Stimulated activated CD8-positive, alpha-beta memory T cell treated with anti-CD3 and anti-CD28 coated beads, Interleukin-4, amount 100 ng/mL, for 24 hours (primary cell): ENCODE data around the gene SERINC5.
A peak's percentile ranks its signal among the peaks of the same experiment; 100 is the strongest.

Experiments
- DNase-seq: peaks from one replicate; pipeline ENCODE4 v3.0.0-alpha.2; 2020; ENCODE audit warnings: low read depth

The SERINC5 gene

GRCh38 chr5:80254767-80255430 lies 949 bp downstream of the SERINC5 start:
- no peak for DNase-seq

DNA sequence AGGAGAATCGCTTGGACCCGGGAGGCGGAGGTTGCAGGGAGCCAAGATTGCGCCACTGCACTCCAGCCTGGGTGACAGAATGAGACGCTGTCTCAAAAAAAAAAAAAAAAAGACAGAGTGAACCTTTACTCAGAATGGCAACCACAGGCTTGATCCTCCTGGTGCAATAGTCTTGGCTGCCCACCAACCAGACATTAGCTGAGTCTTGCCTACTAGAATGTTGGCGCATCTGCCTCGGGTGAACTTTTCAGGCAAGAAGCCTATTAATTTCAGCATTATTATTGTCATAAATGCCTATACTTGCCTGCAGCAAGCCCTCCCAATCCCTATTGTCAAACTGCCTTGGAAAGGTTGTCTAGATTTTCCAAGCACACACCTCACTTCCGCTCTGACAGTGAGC lies 4.2 kb downstream of the SERINC5 start:
- no peak for DNase-seq

DNA sequence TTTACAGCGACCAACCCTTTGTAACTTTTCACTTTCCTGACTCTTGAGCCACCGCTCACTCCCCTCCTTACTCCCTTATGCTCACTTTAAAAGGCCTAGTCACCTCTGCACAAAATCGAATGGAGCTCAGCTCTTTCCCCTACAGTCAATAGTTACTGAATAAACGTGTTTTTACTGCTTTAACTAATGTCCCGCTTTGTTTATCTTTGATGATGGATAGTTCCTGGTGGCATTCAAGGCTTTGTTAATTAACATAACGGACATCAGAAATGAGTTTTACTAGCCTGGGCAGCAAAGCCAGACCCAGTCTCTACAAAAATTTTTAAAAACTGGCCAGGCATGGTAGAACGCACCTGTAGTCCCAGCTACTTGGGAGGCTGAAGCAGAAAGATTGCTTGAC lies 5.0 kb downstream of the SERINC5 start:
- DNase-seq, result no peak

- no peak for DNase-seq
Observed at GRCh38 chr5:80249901-80250300, 5.9 kb downstream of the SERINC5 start.

GRCh38 chr5:80248378-80248777 lies 7.5 kb downstream of the SERINC5 start:
- no peak for DNase-seq

DNA sequence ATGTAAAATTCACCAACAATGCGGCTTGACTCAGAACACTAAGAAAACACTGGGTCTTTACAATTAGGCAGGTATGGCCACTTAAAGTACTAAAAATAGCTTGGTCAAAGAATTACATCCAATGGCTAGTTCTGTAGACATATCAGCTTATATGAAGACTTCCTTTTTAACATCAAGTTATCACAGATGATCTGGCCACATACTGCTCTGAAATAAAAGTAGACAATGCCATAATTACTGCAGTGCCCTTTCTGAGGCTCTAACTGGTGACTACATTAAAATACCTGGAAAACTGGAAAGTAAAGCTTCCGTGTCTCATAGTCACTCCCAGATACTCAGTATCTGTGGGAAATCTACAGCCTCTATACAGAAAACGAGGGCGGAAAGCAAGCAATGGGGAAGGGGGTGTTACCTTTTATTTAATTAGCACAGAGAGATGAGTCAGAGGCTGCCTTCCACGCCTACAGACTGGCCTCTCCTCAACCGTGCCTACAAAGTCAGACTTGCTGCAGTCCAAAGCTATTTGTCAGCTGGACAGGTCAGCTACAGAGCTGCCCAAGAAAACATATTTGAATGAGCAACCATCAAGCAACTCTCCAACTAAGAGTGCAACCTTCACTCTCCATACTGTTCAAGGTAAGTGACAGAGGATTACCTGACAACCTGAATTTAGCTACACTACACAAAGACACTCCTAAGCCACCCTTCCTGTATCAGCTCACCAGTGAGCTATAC lies 8.7 kb downstream of the SERINC5 start:
- DNase-seq, result peak; percentile 21

DNA sequence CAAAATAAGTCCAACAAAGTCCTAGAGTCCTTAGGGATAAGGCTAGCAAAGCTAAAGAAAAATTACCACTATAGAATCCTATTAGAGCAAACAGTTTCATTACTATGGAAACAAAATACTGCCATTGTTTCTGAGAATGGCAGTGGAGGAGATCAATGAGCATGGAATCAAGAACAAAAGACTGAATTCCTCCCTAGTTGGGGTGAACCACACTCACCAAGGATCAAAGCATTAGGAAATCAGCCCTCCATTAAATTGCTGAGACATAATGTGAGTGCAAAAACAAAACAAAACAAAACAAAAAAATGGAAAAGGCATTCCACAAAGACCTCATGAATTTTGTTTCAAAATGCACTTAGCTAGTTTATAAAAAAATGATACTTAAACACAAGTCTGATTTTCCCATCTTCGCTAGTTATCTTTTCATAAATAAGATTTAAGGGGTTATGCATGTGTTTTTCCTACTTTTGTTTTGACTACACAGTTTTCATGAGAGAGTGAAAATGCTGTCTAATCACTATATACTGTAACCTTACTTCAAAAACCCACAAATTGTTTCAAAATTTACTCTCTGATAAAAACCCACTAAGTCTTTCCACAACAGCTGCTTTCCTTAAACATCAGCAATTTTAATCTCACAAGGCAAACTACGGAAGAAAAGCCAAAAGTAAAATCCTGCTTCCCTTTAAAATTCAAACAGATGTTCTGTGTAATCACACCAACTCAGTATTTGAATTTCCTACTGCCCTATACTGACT lies 9.7 kb downstream of the SERINC5 start:
- DNase-seq, result no peak

DNA sequence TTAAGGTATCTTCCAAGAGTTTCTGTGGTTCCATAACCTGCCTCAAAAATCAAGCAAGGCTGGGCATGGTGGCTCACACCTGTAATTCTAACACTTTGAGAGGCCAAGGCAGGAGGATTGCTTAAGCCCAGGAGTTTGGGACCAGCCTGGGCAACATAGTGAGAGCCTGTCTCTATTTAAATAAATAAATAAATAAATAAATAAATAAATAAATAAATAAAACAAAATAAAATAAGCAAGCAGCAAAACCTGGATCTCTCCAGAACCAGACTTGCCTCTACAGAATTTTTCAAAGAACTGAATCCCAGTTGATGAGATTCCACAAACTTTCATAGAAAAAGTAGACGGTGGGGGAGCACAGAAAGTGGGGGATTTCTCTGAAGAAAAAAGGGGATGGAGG lies 12.3 kb downstream of the SERINC5 start:
- no peak for DNase-seq

GRCh38 chr5:80242849-80243248 lies 13.0 kb downstream of the SERINC5 start:
- no peak for DNase-seq

DNA sequence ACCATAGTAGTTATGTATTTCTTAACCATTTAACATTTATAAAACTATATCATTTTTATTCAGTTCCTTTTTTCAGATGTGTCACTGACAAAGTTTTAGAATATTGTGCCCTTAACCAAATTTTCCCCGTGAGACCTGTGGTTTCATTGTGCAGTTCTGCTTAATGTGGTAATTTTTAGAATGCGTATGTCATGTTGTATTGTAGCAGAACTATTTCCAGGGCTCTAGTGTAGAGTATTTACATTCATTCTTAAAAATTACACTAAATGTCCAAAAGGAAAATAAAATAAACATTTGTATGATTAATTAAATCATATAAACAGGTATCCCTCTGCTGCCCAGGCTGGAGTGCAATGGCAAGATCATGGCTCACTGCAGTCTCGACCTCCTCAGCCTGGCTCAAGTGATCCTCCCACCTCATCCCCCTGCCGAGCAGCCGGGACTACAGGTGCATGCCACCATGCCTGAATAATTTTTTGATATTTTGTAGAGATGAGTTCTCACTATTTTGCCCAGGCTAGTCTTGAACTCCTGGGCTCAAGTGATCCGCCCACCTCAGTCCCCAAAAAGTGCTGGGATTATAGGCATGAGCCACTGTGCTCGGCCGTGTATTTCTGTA lies 15.4 kb downstream of the SERINC5 start:
- no peak for DNase-seq

- no peak for DNase-seq
Observed at GRCh38 chr5:80239680-80240367, 16.0 kb downstream of the SERINC5 start.

- DNase-seq, result no peak
Observed at GRCh38 chr5:80238778-80239679, 16.8 kb downstream of the SERINC5 start.

- DNase-seq, result no peak
Observed at GRCh38 chr5:80238097-80238496, 17.8 kb downstream of the SERINC5 start.

GRCh38 chr5:80237243-80237642 lies 18.6 kb downstream of the SERINC5 start:
- no peak for DNase-seq

GRCh38 chr5:80234116-80234948 lies 21.5 kb downstream of the SERINC5 start:
- no peak for DNase-seq

DNA sequence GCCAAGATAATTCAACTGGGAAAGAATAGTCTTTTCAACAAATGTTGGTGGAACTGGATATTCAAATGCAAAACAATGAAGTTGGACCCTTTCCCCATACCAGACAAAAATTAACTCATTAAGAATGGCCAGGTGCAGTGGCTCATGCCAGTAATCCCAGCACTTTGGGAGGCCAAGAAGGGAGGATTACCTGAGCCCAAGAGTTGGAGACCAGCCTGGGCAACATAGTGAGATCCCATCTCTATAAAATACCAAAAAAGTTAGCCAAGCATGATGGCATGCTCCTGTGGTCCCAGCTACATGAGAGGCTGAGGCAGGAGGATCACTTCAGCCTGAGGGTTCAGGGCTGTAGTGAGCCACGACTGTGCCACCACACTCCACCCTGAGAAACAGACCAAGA lies 24.2 kb downstream of the SERINC5 start:
- no peak for DNase-seq

DNA sequence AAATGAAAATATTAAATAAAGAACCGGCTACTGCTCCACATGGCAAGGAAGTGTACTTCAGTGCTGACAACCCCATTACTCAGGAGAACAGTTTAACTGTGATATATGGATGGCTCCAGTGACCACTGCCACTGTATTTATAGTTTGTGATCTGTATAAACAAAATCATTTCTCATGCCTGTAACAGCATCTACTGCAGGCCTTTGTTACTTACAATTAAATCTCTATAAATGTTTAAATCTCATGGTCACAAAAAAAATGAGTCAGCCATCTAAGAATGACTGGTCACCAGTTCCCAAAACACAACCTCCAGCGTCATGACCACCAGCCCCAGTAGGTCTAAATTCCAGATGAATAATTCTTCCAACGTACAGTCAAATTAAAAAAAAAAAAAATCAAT lies 24.6 kb downstream of the SERINC5 start:
- no peak for DNase-seq

GRCh38 chr5:80230269-80230992 lies 25.4 kb downstream of the SERINC5 start:
- no peak for DNase-seq

- DNase-seq, result no peak
Observed at GRCh38 chr5:80229902-80230255, 26.0 kb downstream of the SERINC5 start.
